HCT116 (cell line): ENCODE results near the gene SHISA6.

Experiments used
- CEBPB ChIP-seq: IDR thresholded peaks from 2 replicates; pipeline ENCODE4 v1.6.1; 2012; ENCODE audit warnings: low read depth
- CTCF ChIP-seq, 3 experiments: fragments of 200-600 bp in 1 of 3; sonication (generic) in 1 of 3; IDR thresholded peaks in 2 of 3; conservative IDR thresholded peaks in 1 of 3; 2 replicates each; pipeline ENCODE4 v1.5.1; 2012 to 2017; ENCODE audit warnings: low read depth in 2 of 3, low read length in 2 of 3, antibody characterized with exemption in 1 of 3, borderline replicate concordance in 1 of 3, control low read depth in 1 of 3, mild to moderate bottlenecking in 1 of 3, mixed read lengths in 1 of 3, mixed run types in 1 of 3, moderate library complexity in 1 of 3; ENCODE audit not compliant: insufficient read depth in 1 of 3
- EZH2 ChIP-seq: fragments of 200-600 bp; sonication (generic); IDR thresholded peaks from 2 replicates; pipeline ENCODE4 v1.6.1; 2017; ENCODE audit warnings: antibody characterized with exemption, mixed run types
- MAX ChIP-seq: IDR thresholded peaks from 2 replicates; pipeline ENCODE4 v1.6.1; 2012
- POLR2A ChIP-seq: IDR thresholded peaks from 2 replicates; pipeline ENCODE4 v1.7.0; 2011; ENCODE audit warnings: borderline replicate concordance; ENCODE audit not compliant: insufficient read depth, insufficient read length; ENCODE audit errors: extremely low read depth
- POLR2AphosphoS5 ChIP-seq: IDR thresholded peaks from 2 replicates; pipeline ENCODE4 v1.6.1; 2011; ENCODE audit warnings: mild to moderate bottlenecking, low read depth, low read length, moderate library complexity
- RAD21 ChIP-seq: IDR thresholded peaks from 2 replicates; pipeline ENCODE4 v1.6.1; 2012; ENCODE audit warnings: low read depth, mild to moderate bottlenecking
- REST ChIP-seq: IDR thresholded peaks from 2 replicates; pipeline ENCODE4 v1.6.1; 2012; ENCODE audit warnings: low read depth
- SIN3A ChIP-seq: IDR thresholded peaks from 2 replicates; pipeline ENCODE4 v1.6.1; 2012; ENCODE audit warnings: low read depth
- SP1 ChIP-seq: IDR thresholded peaks from 2 replicates; pipeline ENCODE4 v1.6.1; 2012; ENCODE audit warnings: low read depth
- SRF ChIP-seq: IDR thresholded peaks from 2 replicates; pipeline ENCODE4 v1.6.1; 2012; ENCODE audit warnings: low read depth
- YY1 ChIP-seq: IDR thresholded peaks from 2 replicates; pipeline ENCODE4 v1.6.1; 2011; ENCODE audit warnings: low read length, low read depth, moderate library complexity, mild to moderate bottlenecking; ENCODE audit not compliant: insufficient replicate concordance; ENCODE audit errors: extremely low read depth
- ZBTB33 ChIP-seq: IDR thresholded peaks from 2 replicates; pipeline ENCODE4 v1.6.1; 2011; ENCODE audit warnings: mild to moderate bottlenecking, low read length, moderate library complexity; ENCODE audit not compliant: insufficient replicate concordance; ENCODE audit errors: extremely low read depth
- ZNF274 ChIP-seq: fragments of 200-500 bp; sonication (Bioruptor generic); IDR thresholded peaks from 2 replicates; pipeline ENCODE4 v1.6.1; 2014; ENCODE audit warnings: mild to moderate bottlenecking, low read depth, low read length, inconsistent platforms

GRCh38 chr17:11221196-11221595 is 19.8 kb upstream of the SHISA6 start:
- no peak for TF ChIP-seq RAD21
- TF ChIP-seq CTCF (IDR thresholded peaks at IDR 0.05 in 2 of 3, conservative IDR thresholded peaks at IDR 0.05 in 1 of 3; ENCODE audit: borderline replicate concordance in 1 of 3, insufficient read depth in 1 of 3, low read depth in 2 of 3, low read length in 2 of 3) = no peak
- TF ChIP-seq CEBPB = no peak
- no peak for TF ChIP-seq SIN3A
- no peak for TF ChIP-seq EZH2
- TF ChIP-seq MAX = no peak
- no peak for TF ChIP-seq YY1
- no peak for TF ChIP-seq POLR2A
- TF ChIP-seq SRF = no peak
- TF ChIP-seq POLR2AphosphoS5 = no peak
- no peak for TF ChIP-seq REST
- TF ChIP-seq ZBTB33 = no peak
- no peak for TF ChIP-seq ZNF274
- TF ChIP-seq SP1 = no peak
